Karpas-422 (cell line): ENCODE results near the gene MYL9. TPM values are rescaled to one million over a fixed set of nuclear protein-coding genes. Genes with fewer than 3 reads are reported as not detected.

Source experiments
- DNase-seq: peaks from one replicate; pipeline ENCODE4 v3.0.0-alpha.2; 2015
- H2AFZ ChIP-seq: fragments of 200-600 bp; sonication (generic); 2 replicates; pipeline ENCODE4 v1.6.1; 2014; ENCODE audit warnings: antibody characterized with exemption, low read length, mixed read lengths
- H3K27ac ChIP-seq: fragments of 200-600 bp; sonication (generic); 2 replicates; pipeline ENCODE4 v1.5.1; 2014; ENCODE audit warnings: mild to moderate bottlenecking, low read length, moderate library complexity
- H3K27me3 ChIP-seq: fragments of 200-600 bp; sonication (generic); 2 replicates; pipeline ENCODE4 v1.6.1; 2014; ENCODE audit warnings: low read length, mixed read lengths
- H3K36me3 ChIP-seq: fragments of 200-600 bp; sonication (generic); 2 replicates; pipeline ENCODE4 v1.6.1; 2014; ENCODE audit warnings: low read length, mixed read lengths; ENCODE audit not compliant: insufficient read depth
- H3K4me1 ChIP-seq: fragments of 200-600 bp; sonication (generic); 2 replicates; pipeline ENCODE4 v1.6.1; 2014; ENCODE audit warnings: mild to moderate bottlenecking, low read length, mixed read lengths
- H3K4me2 ChIP-seq: fragments of 200-600 bp; sonication (generic); 2 replicates; pipeline ENCODE4 v1.6.1; 2014; ENCODE audit warnings: low read length, low read depth, mild to moderate bottlenecking; ENCODE audit not compliant: poor library complexity, severe bottlenecking
- H3K4me3 ChIP-seq: fragments of 200-600 bp; sonication (generic); 2 replicates; pipeline ENCODE4 v1.5.1; 2014; ENCODE audit warnings: mild to moderate bottlenecking, antibody characterized with exemption, low read length, mixed read lengths
- H3K79me2 ChIP-seq: fragments of 200-600 bp; sonication (generic); 2 replicates; pipeline ENCODE4 v1.6.1; 2014; ENCODE audit warnings: mild to moderate bottlenecking, low read length, mixed read lengths
- H3K9ac ChIP-seq: fragments of 200-600 bp; sonication (generic); 2 replicates; pipeline ENCODE4 v1.6.0; 2014; ENCODE audit warnings: low read length
- H3K9me2 ChIP-seq: fragments of 200-600 bp; sonication (generic), shearing (Covaris generic); replicated peaks from 2 replicates; pipeline ENCODE4 v1.6.0; 2014; ENCODE audit warnings: mild to moderate bottlenecking, low read length, moderate library complexity; ENCODE audit not compliant: insufficient read depth
- H3K9me3 ChIP-seq: fragments of 300-700, 200-600 bp; sonication (generic); 2 replicates; pipeline ENCODE4 v1.6.1; 2014; ENCODE audit warnings: low read length, mixed read lengths
- H4K20me1 ChIP-seq: fragments of 200-600 bp; sonication (generic); 2 replicates; pipeline ENCODE4 v1.6.1; 2014; ENCODE audit warnings: mild to moderate bottlenecking, antibody characterized with exemption, low read length, low read depth; ENCODE audit not compliant: insufficient read depth
- total RNA-seq: library from RNA; depleted of rRNA; stranded (reverse); fragments of >200 nt; shearing (Covaris generic); gene quantifications from 2 replicates; pipeline ENCODE4 v1.2.3, GENCODE V29; 2014; ENCODE audit warnings: low replicate concordance

Gene MYL9
- total RNA-seq, 1 experiment from 2014 or later: not detected

DNA sequence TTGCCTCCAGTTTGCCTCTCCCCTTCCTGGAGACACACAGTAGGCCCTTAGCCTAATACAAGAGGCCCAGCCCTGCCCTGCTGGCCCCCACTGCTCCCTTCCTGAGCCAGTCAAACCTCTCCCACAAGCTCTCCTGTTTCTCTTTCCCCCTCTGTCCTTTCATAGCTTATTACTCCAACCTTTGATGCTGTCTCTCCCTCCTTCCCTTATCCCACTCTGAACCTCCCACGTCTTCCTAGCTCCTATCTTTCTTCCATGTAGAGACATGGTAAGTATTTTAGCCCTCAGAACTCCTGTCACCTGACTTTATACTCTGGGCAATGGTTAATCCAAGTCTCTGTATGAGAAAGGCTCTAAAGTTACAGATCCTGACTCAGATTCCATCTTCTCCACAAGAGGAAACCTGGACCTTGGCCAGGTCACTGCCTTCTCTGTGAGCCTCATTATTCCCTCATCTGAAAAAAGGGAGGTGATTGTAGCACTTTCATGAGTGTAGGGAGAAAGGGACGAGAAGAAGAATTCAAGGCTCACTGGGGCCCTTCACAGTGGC lies 38.8 kb downstream of the MYL9 start:
- Histone ChIP-seq H3K9me2 (no peaks in the 10 kb centered on the region), H3K4me2 (no peak overlapping the region), H3K4me1 (peaks cover 6% of the 10 kb centered on the region), H3K9ac (no peak overlapping the region), H3K79me2 (peaks cover 55% of the 10 kb centered on the region), H3K9me3 (no peaks in the 10 kb centered on the region), H3K27ac (no peak overlapping the region), H4K20me1 (peaks cover 24% of the 10 kb centered on the region; the same call in 1 of the 2 replicates), H3K27me3 (no peaks in the 10 kb centered on the region), H3K4me3 (no peak overlapping the region), H3K36me3 (peaks cover 18% of the 10 kb centered on the region; the same call in 1 of the 2 replicates), H2AFZ (no peak overlapping the region)
- no peak for DNase-seq

DNA sequence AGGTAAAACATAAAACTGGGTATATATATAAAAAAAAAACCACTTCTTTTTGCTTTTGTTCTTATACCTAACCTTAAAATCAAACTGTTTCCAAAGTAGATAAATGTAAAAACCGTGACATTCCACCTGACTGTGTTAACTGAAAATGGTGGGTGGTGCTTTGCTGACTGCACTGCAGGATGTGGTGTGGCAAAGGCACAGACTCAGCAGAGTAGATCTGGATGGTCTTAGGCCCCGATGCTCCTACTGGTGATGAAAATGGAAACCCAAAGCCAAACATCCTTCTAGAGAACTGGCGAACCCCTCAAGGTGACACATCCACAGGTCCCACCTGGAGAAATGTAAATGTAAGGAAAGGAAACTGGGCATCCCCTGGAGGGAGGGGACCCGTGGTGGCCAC lies 41.0 kb downstream of the MYL9 start:
- H3K4me2 ChIP-seq: no peak overlapping the region
- no peaks in the 10 kb centered on the region for H3K9me2 ChIP-seq
- no peak for DNase-seq
- no peaks in the 10 kb centered on the region for H3K4me1 ChIP-seq
- H3K4me3 ChIP-seq: no peak overlapping the region
- peaks cover 18% of the 10 kb centered on the region; the same call in 1 of the 2 replicates for H3K36me3 ChIP-seq
- H3K79me2 ChIP-seq: peaks cover 33% of the 10 kb centered on the region
- H3K9ac ChIP-seq: no peak overlapping the region
- H3K27me3 ChIP-seq: no peaks in the 10 kb centered on the region
- H3K9me3 ChIP-seq: no peaks in the 10 kb centered on the region
- H2AFZ ChIP-seq: no peak overlapping the region
- peaks cover 10% of the 10 kb centered on the region; the same call in 1 of the 2 replicates for H4K20me1 ChIP-seq
- H3K27ac ChIP-seq: no peak overlapping the region

DNA sequence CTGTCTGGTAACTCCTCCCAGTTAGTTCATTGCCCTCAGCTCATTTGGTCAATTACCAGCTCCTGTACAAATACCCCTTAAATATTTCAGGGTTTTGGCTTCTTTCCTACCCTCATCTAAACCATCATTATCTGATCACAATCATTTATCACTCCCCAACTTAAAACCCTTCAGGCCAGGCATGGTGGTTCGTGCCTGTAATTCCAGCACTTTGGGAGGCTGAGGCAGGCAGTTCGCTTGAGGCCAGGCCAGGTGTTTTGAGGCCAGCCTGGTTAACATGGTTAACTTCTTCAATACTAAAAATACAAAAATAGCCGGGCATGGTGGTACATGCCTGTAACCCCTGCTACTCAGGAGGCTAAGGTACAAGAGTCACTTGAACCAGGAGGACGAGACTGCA lies 41.5 kb downstream of the MYL9 start:
- Histone ChIP-seq H3K27me3 (no peaks in the 10 kb centered on the region), H3K9ac (no peak overlapping the region), H3K4me2 (no peak overlapping the region), H2AFZ (no peak overlapping the region), H4K20me1 (peaks cover 9% of the 10 kb centered on the region; the same call in 1 of the 2 replicates), H3K9me2 (no peaks in the 10 kb centered on the region), H3K36me3 (peaks cover 18% of the 10 kb centered on the region; the same call in 1 of the 2 replicates), H3K27ac (no peak overlapping the region), H3K4me1 (no peaks in the 10 kb centered on the region), H3K79me2 (peaks cover 29% of the 10 kb centered on the region), H3K4me3 (no peak overlapping the region), H3K9me3 (no peaks in the 10 kb centered on the region)
- no peak for DNase-seq

DNA sequence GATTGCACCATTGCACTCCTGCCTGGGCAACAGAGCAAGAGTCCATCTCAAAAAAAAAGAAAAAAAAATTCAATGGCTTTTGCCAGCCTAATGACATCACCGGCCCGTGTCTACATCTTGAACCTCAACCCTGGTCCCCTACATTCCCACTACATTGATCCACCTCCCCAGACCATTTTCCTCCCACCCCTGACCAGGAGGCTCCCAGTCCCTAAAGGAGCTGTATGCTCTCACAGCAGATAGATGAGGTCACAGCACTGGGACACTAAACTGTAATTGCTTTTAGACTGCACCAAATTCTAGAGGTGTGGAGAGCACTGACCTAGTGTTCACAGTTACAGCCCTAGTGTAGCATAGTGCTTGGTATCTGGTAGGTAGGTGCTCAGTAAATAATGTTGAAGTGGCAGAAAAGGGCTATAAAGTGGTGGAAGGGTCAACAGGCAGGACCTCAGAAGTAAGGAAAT lies 42.7 kb downstream of the MYL9 start:
- peaks cover 18% of the 10 kb centered on the region for H3K79me2 ChIP-seq
- no peak overlapping the region for H3K9ac ChIP-seq
- H3K27me3 ChIP-seq: no peaks in the 10 kb centered on the region
- H3K4me1 ChIP-seq: no peaks in the 10 kb centered on the region; the same call in 1 of the 2 replicates
- H2AFZ ChIP-seq: no peak overlapping the region
- peaks cover 21% of the 10 kb centered on the region; the same call in 1 of the 2 replicates for H3K36me3 ChIP-seq
- H3K4me3 ChIP-seq: no peak overlapping the region
- no peaks in the 10 kb centered on the region for H3K9me2 ChIP-seq
- H3K4me2 ChIP-seq: no peak overlapping the region
- no peak overlapping the region for H3K27ac ChIP-seq
- DNase-seq: no peak
- no peaks in the 10 kb centered on the region for H4K20me1 ChIP-seq
- H3K9me3 ChIP-seq: no peaks in the 10 kb centered on the region

DNA sequence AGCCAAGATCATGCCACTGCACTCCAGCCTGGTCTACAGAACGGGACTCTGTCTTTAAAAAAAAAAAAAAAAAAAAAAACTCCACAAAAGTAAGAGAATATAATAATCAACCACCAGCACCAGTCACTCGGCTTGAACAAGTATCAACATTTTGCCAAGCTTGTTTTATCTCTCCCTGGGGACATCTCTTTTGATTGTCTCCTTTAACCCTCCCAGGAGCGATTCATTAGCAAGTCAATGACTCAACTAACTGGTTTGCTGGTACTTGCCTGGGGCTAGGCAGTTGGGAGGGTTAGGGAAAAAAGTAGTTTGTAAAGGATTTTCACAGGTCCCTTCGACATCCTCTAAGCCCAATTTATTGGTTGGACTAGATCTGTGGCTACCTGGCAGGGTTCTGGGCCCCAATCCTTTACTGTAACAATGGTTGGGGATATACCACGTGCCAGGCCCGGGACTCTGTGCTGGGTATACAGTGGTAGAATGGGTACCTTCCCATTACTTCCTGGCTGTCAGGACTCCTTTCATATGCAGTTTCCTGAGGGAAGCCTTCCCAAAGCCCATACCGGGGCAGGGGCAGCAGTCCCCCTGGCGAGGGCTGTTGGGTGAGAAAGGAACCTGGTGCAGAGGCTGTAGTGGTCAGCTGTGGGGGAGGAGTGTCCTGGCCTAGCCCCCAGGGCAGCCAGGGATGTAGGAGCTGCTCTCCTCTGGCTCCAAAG lies 44.2 kb downstream of the MYL9 start:
- Histone ChIP-seq H2AFZ (no peak overlapping the region), H3K9me3 (no peaks in the 10 kb centered on the region), H3K27ac (no peak overlapping the region), H4K20me1 (no peaks in the 10 kb centered on the region), H3K27me3 (no peaks in the 10 kb centered on the region), H3K9ac (no peak overlapping the region), H3K4me1 (no peaks in the 10 kb centered on the region; the same call in 1 of the 2 replicates), H3K9me2 (no peaks in the 10 kb centered on the region), H3K4me2 (no peak overlapping the region), H3K4me3 (no peak overlapping the region), H3K36me3 (peaks cover 17% of the 10 kb centered on the region; the same call in 1 of the 2 replicates), H3K79me2 (peaks cover 9% of the 10 kb centered on the region; the same call in 1 of the 2 replicates)
- DNase-seq: no peak

DNA sequence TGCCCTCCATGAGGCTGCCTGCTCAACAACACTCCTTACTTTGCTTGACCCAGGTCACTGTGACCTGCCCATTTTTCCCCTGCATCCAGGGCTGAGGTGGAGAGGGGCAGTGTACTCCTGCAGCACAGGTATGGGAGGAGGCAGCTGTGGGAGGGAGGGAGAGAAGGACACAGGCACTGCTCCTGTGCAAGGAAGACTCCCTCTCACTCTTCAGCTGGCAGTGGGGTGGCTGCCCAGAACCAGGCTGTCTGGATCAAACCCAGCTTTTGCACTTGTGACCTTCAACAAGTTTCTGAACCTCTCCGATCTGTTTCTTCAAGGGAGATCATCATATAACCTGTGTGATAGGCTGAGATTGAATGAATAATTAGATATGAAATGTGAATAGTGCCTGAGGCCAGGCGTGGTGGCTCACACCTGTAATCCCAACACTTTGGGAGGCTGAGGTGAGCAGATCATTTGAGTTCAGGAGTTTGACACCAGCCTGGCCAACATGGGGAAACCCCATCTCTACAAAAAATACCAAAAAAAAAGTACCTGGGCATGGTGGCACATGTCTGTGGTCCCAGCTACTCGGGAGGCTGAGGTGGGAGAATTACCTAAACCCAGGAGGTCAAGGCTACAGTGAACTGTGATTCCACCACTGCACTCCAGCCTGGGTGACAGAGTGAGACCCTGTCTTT lies 46.2 kb downstream of the MYL9 start:
- Histone ChIP-seq H3K4me1 (peaks cover 3% of the 10 kb centered on the region), H3K4me3 (no peak overlapping the region), H4K20me1 (no peaks in the 10 kb centered on the region), H3K27me3 (no peaks in the 10 kb centered on the region), H3K9ac (no peak overlapping the region), H3K9me3 (no peaks in the 10 kb centered on the region), H3K36me3 (peaks cover 8% of the 10 kb centered on the region; the same call in 1 of the 2 replicates), H3K9me2 (no peaks in the 10 kb centered on the region), H2AFZ (no peak overlapping the region), H3K4me2 (no peak overlapping the region), H3K27ac (no peak overlapping the region), H3K79me2 (peaks cover 1% of the 10 kb centered on the region; the same call in 1 of the 2 replicates)
- DNase-seq: no peak

DNA sequence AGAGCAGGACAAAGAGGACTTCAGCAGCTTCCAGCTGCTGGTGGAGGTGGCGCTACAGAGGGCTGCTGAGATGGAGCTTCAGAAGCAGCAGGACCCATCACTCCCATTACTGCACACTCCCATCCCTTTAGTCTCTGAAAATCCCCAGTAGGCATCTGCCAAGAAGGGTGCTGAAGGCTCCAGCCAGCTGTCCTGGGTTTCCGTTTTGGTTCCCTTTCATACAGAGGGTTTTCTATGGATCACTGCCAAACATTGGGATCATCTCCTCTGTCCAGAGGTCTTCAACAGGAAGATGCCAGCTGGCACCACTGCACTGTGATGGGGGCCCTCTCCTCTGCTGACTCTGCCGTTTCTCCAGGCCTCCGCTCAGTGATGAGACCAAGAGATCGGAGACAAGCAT lies 50.0 kb downstream of the MYL9 start:
- Histone ChIP-seq H4K20me1 (no peaks in the 10 kb centered on the region), H3K4me2 (no peak overlapping the region), H3K27ac (no peak overlapping the region), H3K36me3 (peaks cover 7% of the 10 kb centered on the region; the same call in 1 of the 2 replicates), H3K9me2 (no peaks in the 10 kb centered on the region), H3K27me3 (no peaks in the 10 kb centered on the region), H3K9ac (no peak overlapping the region), H3K4me3 (no peak overlapping the region), H3K9me3 (no peaks in the 10 kb centered on the region), H2AFZ (no peak overlapping the region), H3K4me1 (peaks cover 40% of the 10 kb centered on the region), H3K79me2 (no peaks in the 10 kb centered on the region)
- no peak for DNase-seq
